HEK293 (cell line): ENCODE results near the gene EEF1AKMT4.

Experiments used
- BCL11B ChIP-seq: fragments of 450-650 bp; formaldehyde crosslinking; IDR thresholded peaks from 2 replicates; pipeline ENCODE4 v1.5.1; 2016; ENCODE audit warnings: low read depth, missing biosample characterization, missing genetic modification characterization
- KLF16 ChIP-seq: fragments of 450-650 bp; formaldehyde crosslinking; IDR thresholded peaks from 2 replicates; pipeline ENCODE4 v1.5.1; 2017; ENCODE audit warnings: missing biosample characterization, missing genetic modification characterization
- KLF8 ChIP-seq: fragments of 450-650 bp; formaldehyde crosslinking; IDR thresholded peaks from 2 replicates; pipeline ENCODE4 v1.5.1; 2016; ENCODE audit warnings: missing biosample characterization, missing genetic modification characterization
- KLF9 ChIP-seq: fragments of 450-650 bp; formaldehyde crosslinking; IDR thresholded peaks from 2 replicates; pipeline ENCODE4 v1.5.1; 2016; ENCODE audit warnings: missing biosample characterization, missing genetic modification characterization, low read depth
- MEIS1 ChIP-seq: sonication (generic); formaldehyde crosslinking; IDR thresholded peaks from 2 replicates; pipeline ENCODE4 v1.8.1; 2022; ENCODE audit warnings: missing genetic modification reagents, mild to moderate bottlenecking, borderline replicate concordance
- PRDM10 ChIP-seq: fragments of 450-650 bp; formaldehyde crosslinking; IDR thresholded peaks from 2 replicates; pipeline ENCODE4 v1.5.1; 2016; ENCODE audit warnings: missing biosample characterization, missing genetic modification characterization
- SCRT1 ChIP-seq: fragments of 450-650 bp; formaldehyde crosslinking; IDR thresholded peaks from 2 replicates; pipeline ENCODE4 v1.5.1; 2016; ENCODE audit warnings: missing biosample characterization, missing genetic modification characterization, borderline replicate concordance
- SCRT2 ChIP-seq: fragments of 450-650 bp; formaldehyde crosslinking; IDR thresholded peaks from 2 replicates; pipeline ENCODE4 v1.5.1; 2016; ENCODE audit warnings: missing biosample characterization, missing genetic modification characterization
- ZBTB17 ChIP-seq: fragments of 450-650 bp; formaldehyde crosslinking; IDR thresholded peaks from 2 replicates; pipeline ENCODE4 v1.5.1; 2016; ENCODE audit warnings: missing biosample characterization, missing genetic modification characterization
- ZBTB20 ChIP-seq: fragments of 450-650 bp; formaldehyde crosslinking; IDR thresholded peaks from 2 replicates; pipeline ENCODE4 v1.5.1; 2016; ENCODE audit warnings: missing biosample characterization, missing genetic modification characterization
- ZBTB7A ChIP-seq: fragments of 450-650 bp; formaldehyde crosslinking; IDR thresholded peaks from 2 replicates; pipeline ENCODE4 v1.5.1; 2016; ENCODE audit warnings: low read depth, missing biosample characterization, missing genetic modification characterization
- ZFP3 ChIP-seq: fragments of 450-650 bp; formaldehyde crosslinking; IDR thresholded peaks from 2 replicates; pipeline ENCODE4 v1.5.1; 2016; ENCODE audit warnings: low read depth, missing biosample characterization, missing genetic modification characterization
- ZFP37 ChIP-seq: fragments of 450-650 bp; formaldehyde crosslinking; IDR thresholded peaks from 2 replicates; pipeline ENCODE4 v1.5.1; 2016; ENCODE audit warnings: missing biosample characterization, missing genetic modification characterization
- ZFP41 ChIP-seq: fragments of 450-650 bp; formaldehyde crosslinking; IDR thresholded peaks from 2 replicates; pipeline ENCODE4 v1.5.1; 2016; ENCODE audit warnings: missing biosample characterization, missing genetic modification characterization, borderline replicate concordance
- ZIC2 ChIP-seq: fragments of 450-650 bp; formaldehyde crosslinking; IDR thresholded peaks from 2 replicates; pipeline ENCODE4 v1.5.1; 2016; ENCODE audit warnings: missing biosample characterization, missing genetic modification characterization
- ZNF10 ChIP-seq: fragments of 450-650 bp; formaldehyde crosslinking; IDR thresholded peaks from 2 replicates; pipeline ENCODE4 v1.5.1; 2017; ENCODE audit warnings: missing biosample characterization, missing genetic modification characterization
- ZNF146 ChIP-seq: fragments of 450-650 bp; formaldehyde crosslinking; IDR thresholded peaks from 2 replicates; pipeline ENCODE4 v1.5.1; 2016; ENCODE audit warnings: missing biosample characterization, missing genetic modification characterization
- ZNF175 ChIP-seq: fragments of 450-650 bp; formaldehyde crosslinking; IDR thresholded peaks from 2 replicates; pipeline ENCODE4 v1.5.1; 2016; ENCODE audit warnings: missing biosample characterization, missing genetic modification characterization
- ZNF23 ChIP-seq: fragments of 450-650 bp; formaldehyde crosslinking; IDR thresholded peaks from 2 replicates; pipeline ENCODE4 v1.5.1; 2016; ENCODE audit warnings: missing biosample characterization, missing genetic modification characterization, borderline replicate concordance
- ZNF248 ChIP-seq: fragments of 450-650 bp; formaldehyde crosslinking; IDR thresholded peaks from 2 replicates; pipeline ENCODE4 v1.5.1; 2017; ENCODE audit warnings: missing biosample characterization, missing genetic modification characterization
- ZNF266 ChIP-seq: fragments of 450-650 bp; formaldehyde crosslinking; IDR thresholded peaks from 2 replicates; pipeline ENCODE4 v1.5.1; 2016; ENCODE audit warnings: missing biosample characterization, missing genetic modification characterization, low read depth
- ZNF335 ChIP-seq: fragments of 450-650 bp; formaldehyde crosslinking; conservative IDR thresholded peaks from 2 replicates; pipeline ENCODE4 v1.5.1; 2016; ENCODE audit warnings: missing biosample characterization, missing genetic modification characterization
- ZNF391 ChIP-seq: fragments of 450-650 bp; formaldehyde crosslinking; IDR thresholded peaks from 2 replicates; pipeline ENCODE4 v1.5.1; 2016; ENCODE audit warnings: low read depth, missing biosample characterization, missing genetic modification characterization, borderline replicate concordance
- ZNF394 ChIP-seq: fragments of 450-650 bp; formaldehyde crosslinking; IDR thresholded peaks from 2 replicates; pipeline ENCODE4 v1.5.1; 2016; ENCODE audit warnings: missing biosample characterization, missing genetic modification characterization, mild to moderate bottlenecking, moderate library complexity, borderline replicate concordance
- ZNF501 ChIP-seq: fragments of 450-650 bp; formaldehyde crosslinking; IDR thresholded peaks from 2 replicates; pipeline ENCODE4 v1.5.1; 2016; ENCODE audit warnings: missing biosample characterization, missing genetic modification characterization
- ZNF600 ChIP-seq: fragments of 450-650 bp; formaldehyde crosslinking; IDR thresholded peaks from 2 replicates; pipeline ENCODE4 v1.5.1; 2016; ENCODE audit warnings: missing biosample characterization, missing genetic modification characterization
- ZNF658 ChIP-seq: fragments of 450-650 bp; formaldehyde crosslinking; IDR thresholded peaks from 2 replicates; pipeline ENCODE4; 2016; ENCODE audit warnings: missing biosample characterization, missing genetic modification characterization
- ZNF664 ChIP-seq: fragments of 450-650 bp; formaldehyde crosslinking; IDR thresholded peaks from 2 replicates; pipeline ENCODE4 v1.5.1; 2016; ENCODE audit warnings: missing biosample characterization, missing genetic modification characterization
- ZNF707 ChIP-seq: fragments of 450-650 bp; formaldehyde crosslinking; IDR thresholded peaks from 2 replicates; pipeline ENCODE4 v1.5.1; 2016; ENCODE audit warnings: missing biosample characterization, missing genetic modification characterization
- ZNF76 ChIP-seq: fragments of 450-650 bp; formaldehyde crosslinking; IDR thresholded peaks from 2 replicates; pipeline ENCODE4; 2016; ENCODE audit warnings: low read depth, missing biosample characterization, missing genetic modification characterization, borderline replicate concordance
- ZNF792 ChIP-seq: fragments of 450-650 bp; formaldehyde crosslinking; IDR thresholded peaks from 2 replicates; pipeline ENCODE4 v1.5.1; 2016; ENCODE audit warnings: missing biosample characterization, missing genetic modification characterization
- ZNF843 ChIP-seq: fragments of 450-650 bp; formaldehyde crosslinking; IDR thresholded peaks from 2 replicates; pipeline ENCODE4 v1.5.1; 2016; ENCODE audit warnings: missing biosample characterization, missing genetic modification characterization
- ZSCAN23 ChIP-seq: fragments of 450-650 bp; formaldehyde crosslinking; IDR thresholded peaks from 2 replicates; pipeline ENCODE4 v1.5.1; 2016; ENCODE audit warnings: missing biosample characterization, missing genetic modification characterization
- ZSCAN5A ChIP-seq: fragments of 450-650 bp; formaldehyde crosslinking; IDR thresholded peaks from 2 replicates; pipeline ENCODE4 v1.5.1; 2016; ENCODE audit warnings: missing biosample characterization, missing genetic modification characterization

Gene EEF1AKMT4

GRCh38 chr3:184261854-184262763 lies 12.6 kb downstream of the EEF1AKMT4 start (continued):
- TF ChIP-seq ZSCAN5A (tag by site-specific recombination) (no peak), ZFP3 (tag by site-specific recombination) (no peak), ZNF76 (tag by site-specific recombination) (0 out of 2 replicates have a peak, but pooled peaks have one; percentile 47), ZNF146 (no peak), ZNF792 (tag by site-specific recombination) (no peak), ZNF501 (tag by site-specific recombination) (0 out of 2 replicates have a peak, but pooled peaks have one; percentile 24), ZNF600 (tag by site-specific recombination) (peak; percentile 76), ZNF175 (tag by site-specific recombination) (no peak), SCRT2 (peak; percentile 83), SCRT1 (tag by site-specific recombination) (0 out of 2 replicates have a peak, but pooled peaks have one; percentile 16), ZFP37 (tag by site-specific recombination) (0 out of 2 replicates have a peak, but pooled peaks have one; percentile 78), BCL11B (peak; percentile 36; the same call in 1 of the 2 replicates), ZBTB7A (tag by site-specific recombination) (peak; percentile 72; the same call in 1 of the 2 replicates), ZNF394 (tag by site-specific recombination) (peak; percentile 8; the same call in 1 of the 2 replicates), ZNF266 (no peak), ZNF248 (tag by site-specific recombination) (no peak), ZSCAN23 (0 out of 2 replicates have a peak, but pooled peaks have one; percentile 30), ZNF335 (tag by site-specific recombination) (peak; percentile 77), ZNF843 (tag by site-specific recombination) (no peak), ZNF664 (tag by site-specific recombination) (no peak), ZBTB20 (tag by site-specific recombination) (peak; percentile 34; the same call in 1 of the 2 replicates), KLF9 (no peak), ZBTB17 (peak; percentile 74), ZNF10 (tag by site-specific recombination) (no peak), PRDM10 (tag by site-specific recombination) (peak; percentile 75), ZNF391 (tag by site-specific recombination) (peak; percentile 78; the same call in 1 of the 2 replicates), KLF16 (tag by site-specific recombination) (peak; percentile 11; the same call in 1 of the 2 replicates), ZFP41 (no peak), ZNF658 (no peak), KLF8 (0 out of 2 replicates have a peak, but pooled peaks have one; percentile 49), ZNF23 (no peak), ZIC2 (tag by site-specific recombination) (peak; percentile 45), MEIS1 (CRISPR knock-in tag) (no peak), ZNF707 (tag by site-specific recombination) (no peak)
